Esophagus squamous epithelium (tissue), 5 donors: ENCODE data around the gene IRF4. TPM values are rescaled to one million over a fixed set of nuclear protein-coding genes. Genes with fewer than 3 reads are reported as not detected.
"Not testable (repeated sequence)": the region's sequence is repeated elsewhere in the genome, so short reads cannot be mapped to it uniquely, and the experiment has no call there.

Experiments
- DNase-seq: peaks from one replicate; lab custom pipeline; 2025; lab: John Stamatoyannopoulos, UW
- H3K27ac ChIP-seq, 4 donors: fragments of 200-600 bp; sonication (generic); one replicate each; pipeline ENCODE4 v1.5.1; 2016 to 2019; ENCODE audit warnings: mild to moderate bottlenecking in 1 of 4
- H3K27me3 ChIP-seq, 4 donors: fragments of 200-600 bp; sonication (generic); 1 replicate in 3 of 4; 2 replicates in 1 of 4; pipeline versions ENCODE4 v1.5.1 to v1.6.0; 2017 to 2021; ENCODE audit warnings: antibody characterized with exemption in 1 of 4
- H3K36me3 ChIP-seq, 3 donors: fragments of 200-600 bp; sonication (generic); one replicate each; pipeline ENCODE4 v1.5.1; 2016 to 2019
- H3K4me1 ChIP-seq, 3 donors: fragments of 200-600 bp; sonication (generic); one replicate each; pipeline ENCODE4 v1.5.1; 2017 to 2019
- H3K4me3 ChIP-seq, 4 donors: fragments of 200-600 bp; sonication (generic); 1 replicate in 3 of 4; 2 replicates in 1 of 4; pipeline ENCODE4 v1.5.1; 2016 to 2019; ENCODE audit warnings: mild to moderate bottlenecking in 2 of 4, moderate library complexity in 1 of 4
- H3K9me3 ChIP-seq, 3 donors: fragments of 200-600 bp; sonication (generic); one replicate each; pipeline ENCODE4 v1.5.1; 2016 to 2019
- CTCF ChIP-seq, 6 experiments: fragments of 450-650 bp in 4 of 6; fragments of 200-600 bp in 2 of 6; sonication (generic) in 2 of 6; IDR thresholded peaks; one replicate each; pipeline ENCODE4 v1.5.1; 2016 to 2019; ENCODE audit warnings: antibody characterized with exemption in 6 of 6, mild to moderate bottlenecking in 4 of 6, moderate library complexity in 4 of 6
- POLR2A ChIP-seq, 4 donors: fragments of 450-650 bp; IDR thresholded peaks; one replicate each; pipeline ENCODE4 v1.6.1; 2017; ENCODE audit warnings: antibody characterized with exemption in 4 of 4, mild to moderate bottlenecking in 4 of 4, moderate library complexity in 3 of 4
- WGBS, 2 donors: methylation state at CpG; one replicate each; pipeline ENCODE4 v1.1.5; 2018; 5-methylcytosine and 5-hydroxymethylcytosine counted together
- intact Hi-C: fragments of 100-400 bp; cut with DNase I; formaldehyde crosslinking; loops from one replicate; pipeline ENCODE4 v1.15.0; 2022
- total RNA-seq, 4 donors: library from RNA; depleted of rRNA; stranded (reverse); fragments of >200 nt; gene quantifications; one replicate each; pipeline ENCODE4 v1.1.0, GENCODE V29; 2016
- donor health status: DM: yes; HTN: yes; CAD: no.

The IRF4 gene
- total RNA-seq, 4 donors from 2014 or later = 0.40 to 1.9 (median 1.2) TPM

GRCh38 chr6:366389-367297 lies 24.9 kb upstream of the IRF4 start:
- no peak for DNase-seq
- H3K27ac ChIP-seq = no peak overlapping the region
- peaks cover 0 to 19% (median 0%) of the 10 kb centered on the region in 3 donors for H3K9me3 ChIP-seq
- TF ChIP-seq CTCF (IDR thresholded peaks at IDR 0.05) = no peak
- TF ChIP-seq POLR2A (IDR thresholded peaks at IDR 0.05) = no peak
- 70 to 73% methylated on average over 19 of the region's 19 CpGs for WGBS, 2 donors
- H3K36me3 ChIP-seq = no peaks in the 10 kb centered on the region
- peaks cover 0 to 42% (median 0%) of the 10 kb centered on the region in 4 donors for H3K27me3 ChIP-seq
- no peaks in the 10 kb centered on the region for H3K4me1 ChIP-seq
- intact Hi-C loops = no loop called here
- H3K4me3 ChIP-seq = no peak overlapping the region

GRCh38 chr6:367298-367794 lies 24.2 kb upstream of the IRF4 start:
- Histone ChIP-seq H3K36me3 (no peaks in the 10 kb centered on the region), H3K27ac (no peak overlapping the region), H3K9me3 (peaks cover 0 to 19% (median 0%) of the 10 kb centered on the region in 3 donors), H3K27me3 (peaks cover 0 to 49% (median 0%) of the 10 kb centered on the region in 4 donors), H3K4me3 (no peak overlapping the region), H3K4me1 (no peaks in the 10 kb centered on the region)
- TF ChIP-seq CTCF (IDR thresholded peaks at IDR 0.05) = no peak
- intact Hi-C loops = no loop called here
- no peak for DNase-seq
- 82 to 83% methylated on average over 8 of the region's 8 CpGs for WGBS, 2 donors

- 70 to 71% methylated on average over 16 to 17 of the region's 17 CpGs for WGBS, 2 donors
- Histone ChIP-seq H3K27ac (no peak overlapping the region), H3K9me3 (peaks cover 0 to 13% (median 0%) of the 10 kb centered on the region in 3 donors), H3K27me3 (peaks cover 0 to 56% (median 0%) of the 10 kb centered on the region in 4 donors), H3K36me3 (no peaks in the 10 kb centered on the region), H3K4me1 (no peaks in the 10 kb centered on the region), H3K4me3 (no peak overlapping the region)
- TF ChIP-seq POLR2A (IDR thresholded peaks at IDR 0.05) = no peak
- intact Hi-C loops = no loop called here
- DNase-seq = no peak
These were observed 23.5 kb upstream of the IRF4 start for GRCh38 chr6:367891-368630.

GRCh38 chr6:369559-370431 lies 21.8 kb upstream of the IRF4 start:
- no peaks in the 10 kb centered on the region for H3K9me3 ChIP-seq
- H3K27me3 ChIP-seq = peaks cover 0 to 73% (median 2%) of the 10 kb centered on the region in 4 donors
- H3K27ac ChIP-seq = no peak overlapping the region
- no peaks in the 10 kb centered on the region for H3K36me3 ChIP-seq
- 78 to 79% methylated on average over 13 of the region's 13 CpGs for WGBS, 2 donors
- H3K4me3 ChIP-seq = no peak overlapping the region
- DNase-seq = no peak
- intact Hi-C loops = no loop called here
- no peaks in the 10 kb centered on the region for H3K4me1 ChIP-seq
- TF ChIP-seq CTCF (IDR thresholded peaks at IDR 0.05) = no peak
- TF ChIP-seq POLR2A (IDR thresholded peaks at IDR 0.05) = no peak

- Histone ChIP-seq H3K4me1 (no peaks in the 10 kb centered on the region), H3K9me3 (no peaks in the 10 kb centered on the region), H3K4me3 (no peak overlapping the region), H3K27me3 (peaks cover 0 to 81% (median 2%) of the 10 kb centered on the region in 4 donors), H3K36me3 (no peaks in the 10 kb centered on the region), H3K27ac (no peak overlapping the region)
- intact Hi-C loops = no loop called here
- no peak for TF ChIP-seq POLR2A (IDR thresholded peaks at IDR 0.05)
- no peak for TF ChIP-seq CTCF (IDR thresholded peaks at IDR 0.05)
- DNase-seq = no peak
- 66 to 72% methylated on average over 6 of the region's 6 CpGs for WGBS, 2 donors
These were observed 21.0 kb upstream of the IRF4 start for GRCh38 chr6:370555-370954.

- intact Hi-C loops, DNase-seq: not testable (repeated sequence)
These were observed 19.7 kb upstream of the IRF4 start for GRCh38 chr6:371851-372250.

More at GRCh38 chr6:371851-372250, 19.7 kb upstream of the IRF4 start:
- WGBS, 2 donors = 68 to 80% methylated on average over 2 of the region's 2 CpGs
- not testable (repeated sequence) for H3K4me3 ChIP-seq, H3K4me1 ChIP-seq, H3K36me3 ChIP-seq, H3K9me3 ChIP-seq, H3K27ac ChIP-seq
- H3K27me3 ChIP-seq = peaks cover 0 to 89% (median 2%) of the 10 kb centered on the region in 4 donors
